C4-2B (cell line): ENCODE results near the gene SCPEP1.

Source experiments
- CTCF ChIP-seq: fragments of 450-650 bp; conservative IDR thresholded peaks from 2 replicates; pipeline ENCODE4 v1.5.1; 2017; ENCODE audit warnings: mild to moderate bottlenecking
- ZFX ChIP-seq: fragments of 450-650 bp; IDR thresholded peaks from 2 replicates; pipeline ENCODE4 v1.6.1; 2017

- no peak for TF ChIP-seq CTCF
- no peak for TF ChIP-seq ZFX
These were observed 44.7 kb upstream of the SCPEP1 start for GRCh38 chr17:56933151-56933745.
